BLaER1 (cell line): ENCODE results near the gene TTC23.
"Not testable (repeated sequence)": the region's sequence is repeated elsewhere in the genome, so short reads cannot be mapped to it uniquely, and the experiment has no call there.

ENCODE experiments used
- H3K27ac ChIP-seq: shearing (Covaris generic); formaldehyde crosslinking; 2 replicates; pipeline ENCODE4 v1.8.1; 2022
- H3K27me3 ChIP-seq: shearing (Covaris generic); formaldehyde crosslinking; 2 replicates; pipeline ENCODE4 v1.8.1; 2022
- H3K36me3 ChIP-seq: shearing (Covaris generic); formaldehyde crosslinking; 2 replicates; pipeline ENCODE4 v1.8.1; 2022
- H3K4me1 ChIP-seq: shearing (Covaris generic); formaldehyde crosslinking; 2 replicates; pipeline ENCODE4 v1.8.1; 2022
- H3K4me2 ChIP-seq: shearing (Covaris generic); formaldehyde crosslinking; 2 replicates; pipeline ENCODE4 v1.8.1; 2022
- H3K4me3 ChIP-seq: shearing (Covaris generic); formaldehyde crosslinking; 2 replicates; pipeline ENCODE4 v1.8.1; 2022
- H3K9ac ChIP-seq: shearing (Covaris generic); formaldehyde crosslinking; 2 replicates; pipeline ENCODE4 v1.8.1; 2022
- H3K9me3 ChIP-seq: shearing (Covaris generic); formaldehyde crosslinking; 2 replicates; pipeline ENCODE4 v1.8.1; 2022
- H4K20me1 ChIP-seq: shearing (Covaris generic); formaldehyde crosslinking; 2 replicates; pipeline ENCODE4 v1.8.1; 2022
- Cebpa-rat ChIP-seq: shearing (Covaris generic); IDR thresholded peaks from 2 replicates; pipeline ENCODE4 v1.8.1; 2022

TTC23 gene

GRCh38 chr15:99210334-99210733 lies 39.0 kb downstream of the TTC23 start:
- Histone ChIP-seq H3K36me3 (no peaks in the 10 kb centered on the region), H3K27me3 (no peaks in the 10 kb centered on the region), H3K4me2 (no peak overlapping the region), H3K27ac (no peak overlapping the region), H3K9me3 (no peaks in the 10 kb centered on the region), H3K9ac (no peak overlapping the region), H3K4me3 (no peak overlapping the region), H3K4me1 (no peaks in the 10 kb centered on the region), H4K20me1 (no peaks in the 10 kb centered on the region)
- TF ChIP-seq Cebpa-rat = no peak

- no peak for TF ChIP-seq Cebpa-rat
- Histone ChIP-seq H4K20me1 (no peaks in the 10 kb centered on the region), H3K4me1 (no peaks in the 10 kb centered on the region), H3K4me2 (no peak overlapping the region), H3K9me3 (no peaks in the 10 kb centered on the region), H3K36me3 (no peaks in the 10 kb centered on the region), H3K27me3 (no peaks in the 10 kb centered on the region), H3K27ac (no peak overlapping the region), H3K9ac (no peak overlapping the region), H3K4me3 (no peak overlapping the region)
Measured at GRCh38 chr15:99209326-99209725, 40.1 kb downstream of the TTC23 start.

- no peaks in the 10 kb centered on the region for H3K4me1 ChIP-seq
- H3K9ac ChIP-seq = no peak overlapping the region
- H3K36me3 ChIP-seq = no peaks in the 10 kb centered on the region
- no peak overlapping the region for H3K4me2 ChIP-seq
- TF ChIP-seq Cebpa-rat = no peak
- H4K20me1 ChIP-seq = no peaks in the 10 kb centered on the region
- no peak overlapping the region for H3K4me3 ChIP-seq
- H3K27me3 ChIP-seq = no peaks in the 10 kb centered on the region
- H3K9me3 ChIP-seq = no peaks in the 10 kb centered on the region
- no peak overlapping the region for H3K27ac ChIP-seq
Measured at GRCh38 chr15:99207672-99208071, 41.7 kb downstream of the TTC23 start.

GRCh38 chr15:99202176-99202552 lies 47.2 kb downstream of the TTC23 start:
- H3K4me1 ChIP-seq = no peaks in the 10 kb centered on the region

GRCh38 chr15:99201408-99202175 lies 47.8 kb downstream of the TTC23 start:
- TF ChIP-seq Cebpa-rat = no peak
- Histone ChIP-seq H4K20me1 (no peaks in the 10 kb centered on the region), H3K9ac (no peak overlapping the region), H3K27me3 (no peaks in the 10 kb centered on the region), H3K27ac (no peak overlapping the region), H3K36me3 (no peaks in the 10 kb centered on the region), H3K9me3 (no peaks in the 10 kb centered on the region), H3K4me1 (no peaks in the 10 kb centered on the region), H3K4me3 (no peak overlapping the region), H3K4me2 (no peak overlapping the region)

More at GRCh38 chr15:99202176-99202552, 47.2 kb downstream of the TTC23 start:
- no peak overlapping the region for H3K4me2 ChIP-seq
- no peaks in the 10 kb centered on the region for H3K36me3 ChIP-seq
- TF ChIP-seq Cebpa-rat = no peak
- no peak overlapping the region for H3K27ac ChIP-seq
- no peaks in the 10 kb centered on the region for H4K20me1 ChIP-seq
- no peak overlapping the region for H3K9ac ChIP-seq
- H3K27me3 ChIP-seq = no peaks in the 10 kb centered on the region
- H3K4me3 ChIP-seq = no peak overlapping the region
- no peaks in the 10 kb centered on the region for H3K9me3 ChIP-seq

GRCh38 chr15:99197856-99198255 lies 51.5 kb downstream of the TTC23 start:
- H3K4me3 ChIP-seq = no peak overlapping the region
- H3K4me2 ChIP-seq = no peak overlapping the region
- no peaks in the 10 kb centered on the region for H3K36me3 ChIP-seq
- no peak overlapping the region for H3K9ac ChIP-seq
- H3K9me3 ChIP-seq = peaks cover 5% of the 10 kb centered on the region
- H3K4me1 ChIP-seq = no peaks in the 10 kb centered on the region
- no peak for TF ChIP-seq Cebpa-rat
- H3K27ac ChIP-seq = no peak overlapping the region
- no peaks in the 10 kb centered on the region for H4K20me1 ChIP-seq
- no peaks in the 10 kb centered on the region for H3K27me3 ChIP-seq

GRCh38 chr15:99192181-99192580 lies 57.2 kb downstream of the TTC23 start:
- not testable (repeated sequence) for H3K27me3 ChIP-seq

GRCh38 chr15:99187936-99188335 lies 61.4 kb downstream of the TTC23 start:
- Histone ChIP-seq H3K27me3 (no peaks in the 10 kb centered on the region), H3K27ac (no peak overlapping the region), H3K4me2 (no peak overlapping the region), H3K4me3 (no peak overlapping the region), H3K4me1 (no peaks in the 10 kb centered on the region), H3K9me3 (peaks cover 23% of the 10 kb centered on the region), H3K9ac (no peak overlapping the region), H3K36me3 (no peaks in the 10 kb centered on the region), H4K20me1 (no peaks in the 10 kb centered on the region)
- TF ChIP-seq Cebpa-rat = no peak

More at GRCh38 chr15:99192181-99192580, 57.2 kb downstream of the TTC23 start:
- H3K4me3 ChIP-seq, H4K20me1 ChIP-seq, H3K4me2 ChIP-seq, H3K36me3 ChIP-seq, H3K9ac ChIP-seq, H3K27ac ChIP-seq, H3K4me1 ChIP-seq: not testable (repeated sequence)
- peaks cover 27% of the 10 kb centered on the region for H3K9me3 ChIP-seq

- Histone ChIP-seq H3K4me1 (peaks cover 10% of the 10 kb centered on the region), H3K27ac (no peak overlapping the region)
- TF ChIP-seq Cebpa-rat = no peak
Measured at GRCh38 chr15:99185414-99186130, 63.8 kb downstream of the TTC23 start.

GRCh38 chr15:99182791-99183190 lies 66.6 kb downstream of the TTC23 start:
- H3K27ac ChIP-seq = no peak overlapping the region
- TF ChIP-seq Cebpa-rat = no peak

More at GRCh38 chr15:99185414-99186130, 63.8 kb downstream of the TTC23 start:
- Histone ChIP-seq H4K20me1 (no peaks in the 10 kb centered on the region), H3K36me3 (no peaks in the 10 kb centered on the region), H3K4me2 (no peak overlapping the region), H3K9ac (no peak overlapping the region), H3K4me3 (no peak overlapping the region), H3K27me3 (no peaks in the 10 kb centered on the region), H3K9me3 (no peaks in the 10 kb centered on the region)

More at GRCh38 chr15:99182791-99183190, 66.6 kb downstream of the TTC23 start:
- Histone ChIP-seq H3K4me2 (no peak overlapping the region), H3K27me3 (no peaks in the 10 kb centered on the region), H3K4me3 (no peak overlapping the region), H3K9me3 (no peaks in the 10 kb centered on the region), H3K9ac (no peak overlapping the region), H3K36me3 (no peaks in the 10 kb centered on the region), H4K20me1 (no peaks in the 10 kb centered on the region), H3K4me1 (peaks cover 16% of the 10 kb centered on the region)
